HepG2 (cell line): Measurements from ENCODE around the gene MGAT4D.

ENCODE experiments used
- FLYWCH1 ChIP-seq: sonication (generic); formaldehyde crosslinking; IDR thresholded peaks from 2 replicates; pipeline ENCODE4 v1.8.1; 2023; ENCODE audit warnings: mild to moderate bottlenecking, missing genetic modification reagents
- FOSL2 ChIP-seq: sonication (generic); formaldehyde crosslinking; IDR thresholded peaks from 2 replicates; pipeline ENCODE4 v1.4.0; 2020; ENCODE audit warnings: missing genetic modification reagents
- GABPA ChIP-seq, 2 experiments: IDR thresholded peaks; 2 replicates each; pipeline ENCODE4 v1.6.1; 2011 to 2016; ENCODE audit warnings: low read depth in 2 of 2, low read length in 1 of 2, missing biosample characterization in 1 of 2, missing genetic modification characterization in 1 of 2
- NFE2 ChIP-seq: sonication (generic); formaldehyde crosslinking; IDR thresholded peaks from 2 replicates; pipeline ENCODE4 v1.4.0; 2020; ENCODE audit warnings: missing genetic modification reagents
- TOE1 ChIP-seq: sonication (generic); formaldehyde crosslinking; IDR thresholded peaks from 2 replicates; pipeline ENCODE4 v1.4.0; 2020; ENCODE audit warnings: mild to moderate bottlenecking, missing genetic modification reagents

DNA sequence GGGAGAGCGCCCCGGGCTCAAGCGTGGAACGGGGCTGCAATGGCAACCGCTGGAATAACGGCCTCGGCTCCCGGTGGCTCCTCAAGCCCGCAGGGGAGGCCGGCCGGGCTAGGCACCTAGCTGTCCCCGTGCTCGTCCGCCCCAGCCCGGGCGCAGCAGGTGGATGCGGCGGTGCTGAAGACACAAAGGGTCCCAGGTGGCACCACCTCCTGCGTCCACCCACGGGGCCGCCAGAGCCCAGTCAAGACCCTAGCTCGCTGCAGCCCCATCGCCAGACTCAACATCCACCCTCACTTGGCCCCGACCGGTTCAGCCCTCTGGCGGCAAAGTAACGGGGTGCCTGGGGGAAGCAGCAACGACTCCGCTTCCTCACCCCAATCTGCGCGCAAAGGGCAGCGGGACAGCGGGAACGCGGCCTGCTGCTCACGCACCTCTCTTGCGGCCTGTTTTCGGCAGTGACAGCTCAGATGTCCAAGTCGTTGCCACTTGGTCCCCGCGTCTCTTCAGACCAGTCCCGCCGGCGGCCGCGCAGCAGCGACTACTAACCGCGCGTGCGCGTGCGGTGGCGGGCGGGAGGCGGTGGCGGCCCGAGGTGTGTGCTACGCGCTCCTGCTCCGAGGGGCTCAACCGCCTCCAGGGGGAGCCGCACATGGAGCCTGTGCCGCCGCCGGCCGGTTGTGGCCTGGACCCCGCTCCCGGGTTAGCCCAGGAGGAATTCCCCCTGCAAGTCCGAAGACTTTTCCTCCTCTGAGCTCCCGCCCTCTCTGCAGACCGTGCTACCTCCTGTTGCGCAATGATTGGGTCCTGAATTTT is 70.8 kb downstream of the MGAT4D start, which contains the start of gene CLGN:
- TF ChIP-seq FOSL2 (CRISPR knock-in tag) (no peak; the same call in 1 of the 2 replicates), FLYWCH1 (CRISPR knock-in tag) (no peak), GABPA (IDR thresholded peaks at IDR 0.05; ENCODE audit: low read depth, low read length) (no peak), GABPA (CRISPR knock-in tag; IDR thresholded peaks at IDR 0.05; ENCODE audit: low read depth) (no peak), TOE1 (CRISPR knock-in tag) (no peak; the same call in 1 of the 2 replicates), NFE2 (CRISPR knock-in tag) (no peak)
